GM12875 (cell line): ENCODE results near the gene NKRF.

Experiments used
- H3K4me3 ChIP-seq: one replicate; pipeline ENCODE4 v1.5.1; 2011; ENCODE audit warnings: low read depth, low read length, control low read depth
- CTCF ChIP-seq: IDR thresholded peaks from 2 replicates; pipeline ENCODE4 v1.5.1; 2011; ENCODE audit warnings: low read depth, mild to moderate bottlenecking, control low read depth, inconsistent platforms, low read length, moderate library complexity, borderline replicate concordance; ENCODE audit not compliant: insufficient read depth

The NKRF gene

DNA sequence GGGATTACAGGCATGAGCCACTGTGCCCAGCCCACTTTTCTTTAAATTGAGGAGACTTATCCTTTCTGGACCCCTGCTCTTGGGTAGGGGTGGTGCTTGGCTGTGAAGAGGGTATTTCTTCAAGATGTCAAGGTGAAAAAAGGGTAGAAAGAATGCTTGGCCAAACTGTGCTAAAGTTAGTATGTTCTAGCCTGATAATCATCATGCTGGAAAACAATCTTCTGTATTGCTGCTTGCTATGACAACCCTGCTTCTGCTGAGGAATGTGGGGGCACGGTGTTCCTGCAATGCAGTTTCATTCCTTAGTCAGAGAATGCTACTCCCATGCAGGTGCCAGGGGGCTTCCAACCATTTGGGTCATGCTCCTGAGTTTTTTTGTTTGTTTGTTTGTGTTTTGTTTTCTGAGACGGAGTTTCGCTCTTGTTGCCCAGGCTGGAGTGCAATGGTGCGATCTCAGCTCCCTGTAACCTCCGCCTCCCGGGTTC, 35.8 kb downstream of the NKRF start:
- no peak for TF ChIP-seq CTCF
- no peak overlapping the region for H3K4me3 ChIP-seq

DNA sequence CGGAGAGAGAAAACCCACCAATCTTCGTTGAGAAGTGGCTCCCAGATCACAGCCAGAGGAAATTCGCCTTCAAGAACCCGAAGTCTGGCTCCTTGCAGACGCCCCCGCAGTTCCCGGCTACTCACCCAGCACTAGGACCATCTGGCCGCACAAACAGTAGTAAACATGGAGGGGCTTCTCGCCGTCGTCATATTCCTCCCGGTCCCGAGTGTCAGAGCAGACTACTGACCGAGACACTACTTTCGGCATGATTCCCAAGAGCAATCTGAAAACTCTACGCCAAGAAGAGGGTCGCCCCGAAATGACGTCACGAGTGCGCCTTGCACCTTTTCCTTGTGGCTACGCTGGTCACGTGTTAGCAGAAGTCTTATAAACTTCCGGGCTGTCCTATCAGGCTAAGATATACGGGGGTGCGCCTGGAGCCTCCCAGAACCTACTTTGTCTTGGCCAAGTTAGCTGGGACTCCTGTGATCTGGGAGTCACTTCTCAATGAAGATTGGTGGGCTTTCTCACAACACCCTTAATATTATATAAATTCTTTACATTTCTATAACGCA, 41.0 kb downstream of the NKRF start, which contains the start of gene STEEP1:
Gene STEEP1, minus strand, starts transcription at position 303 of the 557 bp plus-strand sequence. Its CDS starts 54 bp downstream, at position 249.
- peak within 1 kb of the TSS; percentile 70 for H3K4me3 ChIP-seq
- no peak for TF ChIP-seq CTCF

- no peak overlapping the region for H3K4me3 ChIP-seq
- TF ChIP-seq CTCF, result no peak
These were observed 53.7 kb downstream of the NKRF start for GRCh38 chrX:119552508-119552907.

DNA sequence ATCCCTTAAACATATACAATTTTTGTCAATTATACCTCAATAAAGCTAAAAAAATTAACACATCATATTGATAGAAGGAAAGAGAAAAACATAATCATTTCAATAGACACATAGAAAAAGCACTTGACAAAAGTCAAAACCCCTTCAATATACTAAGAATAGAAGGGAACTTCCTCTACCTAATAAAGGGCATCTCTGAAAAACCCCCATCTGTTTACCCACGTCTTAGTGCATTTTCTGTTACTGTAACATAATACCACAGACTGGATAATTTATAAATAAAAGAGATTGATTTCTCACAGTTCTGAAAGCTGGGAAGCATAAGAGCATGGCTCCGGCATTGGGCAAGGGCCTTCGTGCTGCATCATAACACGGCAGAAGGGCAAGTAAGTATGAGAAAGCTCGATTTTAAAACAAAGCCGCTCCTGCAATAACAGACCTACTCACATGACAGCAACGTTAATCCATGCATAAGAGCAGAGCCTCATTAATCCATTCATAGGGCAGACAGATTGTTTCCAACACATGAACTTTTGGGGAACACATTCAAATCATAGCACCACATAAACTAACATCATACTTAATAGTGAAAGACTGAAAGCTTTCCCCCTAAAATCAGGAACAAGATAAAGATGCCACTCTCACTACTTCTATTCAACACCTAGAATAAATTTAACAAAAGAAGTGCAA, 56.8 kb downstream of the NKRF start:
- no peak for TF ChIP-seq CTCF
- H3K4me3 ChIP-seq, result no peak overlapping the region

DNA sequence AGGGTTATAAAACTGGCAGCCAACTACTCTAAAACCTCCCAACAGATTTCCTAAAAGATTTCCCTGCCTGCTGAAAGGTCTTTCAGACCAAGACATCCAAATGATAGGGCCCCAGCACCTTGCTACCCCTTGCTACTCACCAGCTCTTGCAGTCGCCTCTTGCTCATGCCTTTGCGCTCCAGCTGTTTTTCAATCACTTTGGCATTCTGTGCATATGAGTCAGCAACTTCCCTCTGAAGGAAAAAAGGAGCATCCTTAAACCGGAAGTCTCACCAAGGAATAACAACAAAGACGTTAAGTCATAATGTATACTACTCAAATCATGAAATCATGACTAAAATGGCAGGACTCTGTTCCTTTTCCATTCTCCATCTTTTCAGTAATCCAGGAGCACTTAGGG, 65.0 kb downstream of the NKRF start:
- no peak overlapping the region for H3K4me3 ChIP-seq
- no peak for TF ChIP-seq CTCF

DNA sequence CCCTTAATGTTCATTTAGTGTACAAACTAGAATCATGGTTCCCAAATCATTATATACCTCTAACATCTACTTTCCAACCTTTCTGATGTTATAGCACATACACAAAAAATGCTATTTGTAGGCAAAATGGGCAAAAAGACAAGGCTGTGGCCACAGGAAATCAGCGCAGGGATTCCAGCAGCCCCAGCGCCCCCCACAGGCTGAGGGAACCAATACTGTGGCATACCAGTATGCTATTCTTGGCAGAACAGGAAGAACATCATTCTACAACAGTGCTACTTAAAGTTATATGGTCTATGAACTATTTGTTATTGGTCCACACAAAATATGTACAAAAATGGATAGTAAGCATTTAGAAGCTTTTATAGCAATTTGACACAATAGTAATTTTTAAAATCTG, 66.4 kb downstream of the NKRF start:
- H3K4me3 ChIP-seq, result no peak overlapping the region
- 0 out of 2 replicates have a peak, but pooled peaks have one; percentile 22 for TF ChIP-seq CTCF
